Putamen (tissue), 1 donor: ENCODE results near the gene C17orf50.

Experiments used
- DNase-seq: peaks from one replicate; pipeline ENCODE4 v3.0.0-alpha.2; 2016; ENCODE audit warnings: low spot score

C17orf50 gene

GRCh38 chr17:35752945-35753764, 7.5 kb upstream of the C17orf50 start, which contains the start of gene GAS2L2:
GAS2L2 (minus strand) TSS chr17:35753239; CDS start chr17:35752850, 389 bp downstream.
- DNase-seq, result no peak

- no peak for DNase-seq
Observed at GRCh38 chr17:35757243-35757642, 3.4 kb upstream of the C17orf50 start.

- no peak for DNase-seq
Observed at GRCh38 chr17:35761601-35762000, 914 bp downstream of the C17orf50 start.

- no peak for DNase-seq
Observed at GRCh38 chr17:35763767-35764122, 3.1 kb downstream of the C17orf50 start.

DNA sequence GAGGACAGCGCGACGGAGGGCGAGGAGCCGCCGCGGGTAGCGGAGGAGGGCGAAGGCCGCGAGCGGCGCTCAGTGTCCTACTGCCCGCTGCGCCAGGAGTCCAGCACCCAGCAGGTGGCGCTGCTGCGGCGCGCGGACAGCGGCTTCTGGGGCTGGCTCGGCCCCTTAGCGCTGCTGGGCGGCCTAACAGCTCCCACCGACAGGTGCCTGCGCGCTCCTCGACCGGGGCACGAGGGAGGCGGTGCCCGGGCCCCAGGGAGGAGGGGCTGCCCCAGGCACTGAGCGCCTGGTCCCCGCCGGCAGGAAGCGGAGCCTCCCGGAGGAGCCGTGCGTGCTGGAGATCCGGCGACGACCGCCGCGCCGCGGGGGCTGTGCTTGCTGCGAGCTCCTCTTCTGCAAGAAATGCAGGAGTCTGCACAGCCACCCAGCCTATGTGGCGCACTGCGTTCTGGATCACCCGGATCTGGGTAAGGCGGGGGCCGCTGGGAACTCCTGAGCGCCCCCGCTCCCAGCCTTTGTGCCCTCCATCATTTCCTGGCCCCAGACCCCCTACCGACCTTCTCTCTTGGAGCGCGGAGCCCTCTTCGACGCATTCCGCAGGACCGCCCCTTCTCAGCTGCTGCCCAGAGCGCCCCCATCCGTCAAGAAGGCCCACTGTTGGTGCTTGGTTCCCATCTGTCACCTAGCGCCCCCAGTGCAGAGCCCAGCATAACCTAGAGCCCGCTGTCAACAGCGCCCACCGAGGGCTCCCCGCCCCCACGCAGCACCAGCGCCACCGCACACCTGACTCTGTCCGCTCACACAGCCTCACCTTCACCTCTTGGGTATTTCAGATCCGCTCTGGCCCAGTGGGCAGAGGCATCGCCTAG, 3.7 kb downstream of the C17orf50 start:
- DNase-seq, result peak; percentile 77

GRCh38 chr17:35765086-35765710, 4.5 kb downstream of the C17orf50 start:
- no peak for DNase-seq

- DNase-seq, result no peak
Observed at GRCh38 chr17:35765756-35766488, 5.2 kb downstream of the C17orf50 start.

- no peak for DNase-seq
Observed at GRCh38 chr17:35766489-35766877, 5.8 kb downstream of the C17orf50 start.

DNA sequence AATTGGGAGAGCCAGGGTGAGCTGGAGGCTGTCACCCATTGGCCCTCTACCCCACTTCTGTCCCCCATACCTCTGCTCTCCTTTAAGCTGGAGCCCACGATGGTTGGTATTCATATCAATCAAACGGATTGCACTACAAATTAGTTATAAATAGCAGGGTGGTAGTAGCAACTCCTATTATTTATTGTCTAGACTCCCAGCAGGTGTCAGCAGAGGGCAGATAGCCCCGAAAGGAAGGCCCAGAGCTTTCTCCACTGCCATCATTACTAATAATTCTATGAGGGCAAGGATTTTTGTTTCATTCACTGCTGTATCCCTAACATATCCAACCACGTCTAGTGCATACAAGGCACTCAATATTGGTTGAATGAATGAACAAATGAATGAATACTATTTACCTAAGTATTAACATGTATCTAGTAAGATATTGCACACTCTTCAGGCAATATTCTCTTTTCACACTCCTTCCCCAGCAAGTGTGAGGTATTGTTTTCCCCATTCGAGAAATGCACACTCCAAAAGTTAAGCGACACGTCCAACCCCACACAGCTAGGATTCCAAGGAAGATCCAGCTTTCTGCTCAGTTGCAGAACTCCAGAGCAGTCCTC, 6.3 kb downstream of the C17orf50 start:
- peak; percentile 25 for DNase-seq

- DNase-seq, result no peak
Observed at GRCh38 chr17:35768797-35769196, 8.1 kb downstream of the C17orf50 start.

DNA sequence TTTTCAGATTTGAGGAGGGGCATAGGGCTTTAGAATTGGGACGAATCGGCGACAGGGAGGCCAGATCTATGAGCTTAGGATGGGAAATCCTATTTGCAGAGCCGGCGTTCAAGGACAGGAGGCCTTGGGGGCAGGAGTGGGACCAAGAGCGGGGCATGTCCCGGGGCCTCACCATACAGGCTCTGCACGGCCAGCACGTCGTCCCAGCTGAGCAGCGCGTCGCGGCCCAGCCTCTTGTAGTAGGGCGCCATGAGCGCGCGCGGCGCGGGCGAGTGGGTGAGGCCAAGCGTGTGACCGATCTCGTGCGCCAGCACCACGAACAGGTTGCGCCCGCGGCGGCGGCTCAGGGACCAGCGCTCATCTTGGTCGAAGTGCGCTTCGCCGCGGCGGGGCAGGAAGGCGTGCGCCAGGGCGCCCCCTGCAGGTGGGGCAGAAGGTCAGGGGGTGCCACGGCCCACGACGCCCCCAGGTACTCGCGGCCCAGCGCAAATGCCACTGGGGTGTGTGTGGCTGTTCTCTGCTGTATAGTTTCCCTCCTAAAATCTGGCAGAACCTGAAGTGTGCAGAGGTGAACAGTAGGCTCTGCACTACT, 9.3 kb downstream of the C17orf50 start:
- DNase-seq, result no peak

GRCh38 chr17:35773129-35773528, 12.4 kb downstream of the C17orf50 start:
- no peak for DNase-seq

DNA sequence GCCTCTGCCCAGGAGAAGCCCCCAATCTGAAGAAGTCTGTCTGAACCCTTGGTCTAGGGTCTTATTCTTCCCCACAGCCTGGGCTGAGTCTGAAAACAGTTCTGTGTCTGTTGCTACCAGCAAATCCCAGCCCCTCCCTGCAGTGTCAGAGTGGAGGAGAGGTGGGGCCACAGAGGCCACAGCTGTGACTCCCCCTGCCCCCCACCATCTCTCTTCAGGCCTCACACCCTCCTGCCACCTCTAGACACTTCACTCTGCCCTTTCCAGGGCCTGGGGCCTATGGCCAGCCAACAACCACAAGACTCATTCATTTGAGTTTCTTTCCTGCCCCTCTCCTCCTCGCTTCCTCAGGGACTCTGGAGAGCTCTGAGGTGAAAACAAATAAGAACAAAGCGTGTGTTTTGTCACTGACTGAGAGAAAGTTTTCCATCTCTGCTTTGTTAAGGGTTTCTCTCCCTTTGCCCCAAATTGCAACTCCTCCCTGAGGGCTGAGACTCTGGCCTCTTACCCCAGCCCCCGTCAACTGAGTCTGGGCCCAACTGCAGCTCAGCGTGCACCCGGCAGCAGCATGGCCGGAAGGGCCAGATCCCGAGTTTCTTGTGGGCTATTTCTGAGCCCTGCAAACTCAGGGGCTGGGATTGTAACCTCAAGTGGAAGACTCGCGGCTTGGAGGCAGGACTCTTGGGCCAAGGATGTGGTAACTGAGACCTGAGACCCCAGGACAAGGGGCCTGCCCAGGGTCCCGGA, 13.2 kb downstream of the C17orf50 start:
- DNase-seq, result no peak

GRCh38 chr17:35774499-35774898, 13.8 kb downstream of the C17orf50 start:
- DNase-seq, result peak; percentile 49

GRCh38 chr17:35775039-35775438, 14.4 kb downstream of the C17orf50 start:
- DNase-seq, result no peak

DNA sequence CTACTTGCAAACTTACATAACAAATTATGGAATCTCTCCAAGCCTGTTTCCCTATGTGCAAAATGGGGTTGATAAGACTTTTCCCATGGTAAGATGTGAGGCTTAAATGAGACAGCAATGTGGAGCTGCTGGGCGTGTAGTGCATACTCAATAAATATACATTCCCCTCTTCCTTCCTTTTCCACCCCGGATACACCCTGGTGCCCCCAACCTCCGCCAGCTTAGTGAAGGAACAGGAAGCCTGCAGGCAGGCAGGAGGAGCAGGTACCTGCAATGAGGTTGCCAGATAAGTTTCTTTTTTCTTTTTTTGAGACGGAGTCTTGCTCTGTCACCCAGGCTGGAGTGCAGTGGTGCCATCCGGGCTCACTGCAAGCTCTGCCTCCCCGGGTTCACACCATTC, 14.9 kb downstream of the C17orf50 start:
- DNase-seq, result no peak

- DNase-seq, result no peak
Observed at GRCh38 chr17:35778641-35779196, 18.0 kb downstream of the C17orf50 start.

DNA sequence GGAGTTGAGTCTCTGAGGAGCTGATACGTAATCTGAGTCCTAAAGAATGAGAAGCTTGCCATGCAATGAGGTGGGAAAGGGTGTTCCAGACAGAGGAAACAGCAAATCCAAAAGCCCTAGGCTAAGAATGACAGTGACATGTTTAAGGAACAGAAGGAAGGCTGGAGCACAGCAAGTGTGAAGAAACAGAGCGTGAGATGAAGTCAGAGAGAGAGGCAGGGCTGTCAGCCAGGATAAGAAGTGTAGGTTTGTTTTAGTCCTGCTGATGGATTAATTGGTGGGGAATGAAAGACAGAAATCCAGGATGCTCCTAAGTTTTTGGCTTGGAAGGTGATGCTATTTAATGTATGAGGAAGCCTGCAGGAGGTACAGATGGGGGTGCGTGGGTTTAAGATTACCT, 20.3 kb downstream of the C17orf50 start:
- peak; percentile 68 for DNase-seq

DNA sequence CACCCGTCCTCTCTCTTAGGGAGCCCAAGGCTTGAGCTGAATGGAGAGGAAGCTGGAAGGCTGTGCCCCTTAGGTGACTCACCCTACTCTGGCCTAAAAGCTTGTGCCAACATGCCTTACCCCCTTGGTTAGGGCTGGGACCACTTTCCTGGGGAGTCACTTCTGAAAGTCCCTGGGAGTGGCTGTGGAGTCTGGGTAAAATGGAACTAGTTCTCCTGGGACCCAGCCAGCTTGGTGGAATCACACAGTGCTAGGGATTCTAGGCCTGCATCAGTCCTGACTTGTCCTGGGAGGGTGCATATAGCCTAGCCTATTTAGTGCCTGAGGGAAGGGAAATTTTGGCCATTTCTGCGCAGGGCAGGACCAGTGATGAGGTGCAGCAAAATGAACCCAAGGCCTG, 24.2 kb downstream of the C17orf50 start:
- DNase-seq, result no peak

GRCh38 chr17:35786941-35787432, 26.3 kb downstream of the C17orf50 start:
- no peak for DNase-seq
